ENCODE results near the gene DSG3. TPM values are rescaled to one million over a fixed set of nuclear protein-coding genes. Genes with fewer than 3 reads are reported as not detected.

DSG3 gene, protein sequence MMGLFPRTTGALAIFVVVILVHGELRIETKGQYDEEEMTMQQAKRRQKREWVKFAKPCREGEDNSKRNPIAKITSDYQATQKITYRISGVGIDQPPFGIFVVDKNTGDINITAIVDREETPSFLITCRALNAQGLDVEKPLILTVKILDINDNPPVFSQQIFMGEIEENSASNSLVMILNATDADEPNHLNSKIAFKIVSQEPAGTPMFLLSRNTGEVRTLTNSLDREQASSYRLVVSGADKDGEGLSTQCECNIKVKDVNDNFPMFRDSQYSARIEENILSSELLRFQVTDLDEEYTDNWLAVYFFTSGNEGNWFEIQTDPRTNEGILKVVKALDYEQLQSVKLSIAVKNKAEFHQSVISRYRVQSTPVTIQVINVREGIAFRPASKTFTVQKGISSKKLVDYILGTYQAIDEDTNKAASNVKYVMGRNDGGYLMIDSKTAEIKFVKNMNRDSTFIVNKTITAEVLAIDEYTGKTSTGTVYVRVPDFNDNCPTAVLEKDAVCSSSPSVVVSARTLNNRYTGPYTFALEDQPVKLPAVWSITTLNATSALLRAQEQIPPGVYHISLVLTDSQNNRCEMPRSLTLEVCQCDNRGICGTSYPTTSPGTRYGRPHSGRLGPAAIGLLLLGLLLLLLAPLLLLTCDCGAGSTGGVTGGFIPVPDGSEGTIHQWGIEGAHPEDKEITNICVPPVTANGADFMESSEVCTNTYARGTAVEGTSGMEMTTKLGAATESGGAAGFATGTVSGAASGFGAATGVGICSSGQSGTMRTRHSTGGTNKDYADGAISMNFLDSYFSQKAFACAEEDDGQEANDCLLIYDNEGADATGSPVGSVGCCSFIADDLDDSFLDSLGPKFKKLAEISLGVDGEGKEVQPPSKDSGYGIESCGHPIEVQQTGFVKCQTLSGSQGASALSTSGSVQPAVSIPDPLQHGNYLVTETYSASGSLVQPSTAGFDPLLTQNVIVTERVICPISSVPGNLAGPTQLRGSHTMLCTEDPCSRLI
- under 0.01 TPM in 1 of 2 replicates, not detected in the other for total RNA-seq

GRCh38 chr18:31447530-31448191 is at the start of gene DSG3:
Gene DSG3 (plus strand): TSS chr18:31447741. CDS start chr18:31447878, 137 bp downstream.

DNA sequence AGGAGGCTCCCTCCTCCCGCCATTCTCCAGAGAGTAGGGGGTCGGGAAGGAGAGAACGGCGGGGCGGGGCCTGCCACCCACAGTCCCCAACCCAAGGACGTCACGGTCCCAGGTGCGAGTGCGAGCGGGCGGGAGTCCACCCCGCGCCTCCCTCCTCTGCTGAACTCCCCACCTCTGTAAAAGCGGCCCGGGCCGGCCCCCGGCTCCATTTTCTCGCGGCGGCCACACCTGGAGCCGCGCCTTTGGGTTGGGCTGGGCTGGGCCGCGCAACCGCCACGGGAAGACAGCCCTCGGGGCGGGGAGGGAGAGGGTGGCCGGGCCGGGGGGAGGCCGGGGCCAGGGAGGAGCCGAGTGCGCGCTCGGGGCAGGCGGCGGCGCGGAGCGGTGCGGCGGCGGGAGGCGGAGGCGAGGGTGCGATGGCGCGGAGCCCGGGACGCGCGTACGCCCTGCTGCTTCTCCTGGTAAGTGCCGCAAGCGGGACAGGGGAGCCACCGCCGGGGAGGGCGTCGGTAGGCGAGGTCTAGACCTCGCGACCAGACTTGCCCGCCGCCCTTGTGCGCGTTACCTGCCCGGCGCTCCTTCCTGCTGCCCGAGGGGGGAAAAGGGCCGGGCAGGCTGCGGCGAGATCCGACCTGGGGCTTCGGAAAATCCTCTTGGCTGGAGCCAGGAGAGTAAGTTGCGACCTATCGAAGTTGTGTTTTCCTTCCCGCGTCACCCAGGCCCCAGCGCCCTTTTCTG is 50.5 kb downstream of the DSG3 start, which contains the start of gene DSG2:
Gene DSG2, plus strand, starts transcription at position 342 of the 738 bp plus-strand sequence. Its CDS starts 75 bp downstream, at position 417.

Other genes starting within 250 kb of the DSG3 start
- not detected in 2 replicates for gene DSG1, start 129.6 kb upstream of the DSG3 start, total RNA-seq
- not detected in 2 replicates for gene DSG4, start 71.0 kb upstream of the DSG3 start, total RNA-seq
- 11.0 and 11.9 TPM in 2 replicates for gene DSG2, start 50.4 kb downstream of the DSG3 start, total RNA-seq
- gene TTR, start 144.1 kb downstream of the DSG3 start, total RNA-seq, result not detected in 2 replicates
- gene B4GALT6, start 236.8 kb downstream of the DSG3 start, total RNA-seq, result 1.8 and 3.0 TPM in 2 replicates

Measured in bronchus fibroblast of lung (primary cell).